ENCODE results near the gene AOPEP.

The AOPEP gene

DNA sequence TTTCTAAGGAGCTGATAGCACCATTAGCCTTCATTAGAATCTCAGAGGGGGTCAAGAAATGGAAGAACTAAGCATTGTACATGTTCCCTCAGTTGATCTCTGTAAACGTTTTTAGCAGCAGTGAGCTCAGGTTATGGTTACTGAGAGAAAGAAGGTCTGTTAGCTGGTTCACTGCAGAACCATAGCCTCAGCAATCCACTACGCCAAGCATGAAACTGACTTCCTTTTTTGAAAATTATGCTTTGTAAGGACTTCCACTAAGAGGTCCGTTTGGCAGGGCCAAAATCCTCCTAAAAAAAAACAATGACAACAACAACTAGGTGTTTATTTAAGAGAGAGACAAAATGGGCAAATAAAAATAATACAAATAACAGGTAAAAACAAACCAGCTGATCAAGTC, 273.3 kb downstream of the AOPEP start:
- H2AFZ ChIP-seq (ENCODE audit: low read depth, low read length): no peak overlapping the region
- H3K79me2 ChIP-seq (ENCODE audit: low read length): no peaks in the 10 kb centered on the region
- no peak overlapping the region for H3K4me2 ChIP-seq (ENCODE audit: low read length)
- no peak overlapping the region for H3K27ac ChIP-seq (ENCODE audit: low read length)
- H3K27me3 ChIP-seq (ENCODE audit: low read depth, low read length): peaks cover 28% of the 10 kb centered on the region
- no peaks in the 10 kb centered on the region for H4K20me1 ChIP-seq (ENCODE audit: insufficient read depth, low read length)
- no peak overlapping the region for H3K9ac ChIP-seq (ENCODE audit: low read length)
- peaks cover 6% of the 10 kb centered on the region for H3K4me1 ChIP-seq (ENCODE audit: low read length)
- H3K9me3 ChIP-seq (ENCODE audit: insufficient read depth, low read length): no peaks in the 10 kb centered on the region
- H3K36me3 ChIP-seq (replicated peaks; ENCODE audit: low read depth, low read length): no peaks in the 10 kb centered on the region
- no peak overlapping the region for H3K4me3 ChIP-seq (ENCODE audit: low read length)
- TF ChIP-seq EZH2phosphoT487 (IDR thresholded peaks at IDR 0.05; ENCODE audit: low read depth) (no peak), CTCF (IDR thresholded peaks at IDR 0.05; ENCODE audit: low read depth, low read length) (no peak)

DNA sequence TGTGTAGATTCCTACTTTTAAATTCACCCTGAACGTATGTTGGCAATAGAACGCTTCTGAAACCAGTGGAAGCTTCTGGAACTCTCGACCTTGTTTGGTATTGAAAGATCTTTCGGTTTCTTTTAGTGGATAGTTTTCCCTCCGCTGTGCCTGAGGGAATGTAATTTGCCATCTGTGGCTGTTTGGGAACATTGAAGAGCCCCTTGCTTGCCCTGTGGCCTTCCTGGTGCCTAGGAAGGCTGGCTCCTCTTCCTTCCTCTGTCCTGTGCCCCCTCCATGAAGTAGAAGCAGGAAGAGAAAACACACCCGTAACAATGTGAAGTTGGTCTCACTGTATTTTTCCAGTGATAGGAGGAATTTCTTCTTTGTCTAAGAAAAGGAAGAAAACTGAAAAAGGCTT, 274.3 kb downstream of the AOPEP start:
- no peaks in the 10 kb centered on the region for H3K79me2 ChIP-seq (ENCODE audit: low read length)
- H3K27me3 ChIP-seq (ENCODE audit: low read depth, low read length): peaks cover 34% of the 10 kb centered on the region
- TF ChIP-seq EZH2phosphoT487 (IDR thresholded peaks at IDR 0.05; ENCODE audit: low read depth): no peak
- no peak for TF ChIP-seq CTCF (IDR thresholded peaks at IDR 0.05; ENCODE audit: low read depth, low read length)
- no peak overlapping the region for H2AFZ ChIP-seq (ENCODE audit: low read depth, low read length)
- H4K20me1 ChIP-seq (ENCODE audit: insufficient read depth, low read length): no peaks in the 10 kb centered on the region
- H3K4me3 ChIP-seq (ENCODE audit: low read length): no peak overlapping the region
- no peaks in the 10 kb centered on the region for H3K9me3 ChIP-seq (ENCODE audit: insufficient read depth, low read length)
- H3K4me1 ChIP-seq (ENCODE audit: low read length): peaks cover 6% of the 10 kb centered on the region
- H3K9ac ChIP-seq (ENCODE audit: low read length): no peak overlapping the region
- no peaks in the 10 kb centered on the region for H3K36me3 ChIP-seq (replicated peaks; ENCODE audit: low read depth, low read length)
- no peak overlapping the region for H3K4me2 ChIP-seq (ENCODE audit: low read length)
- no peak overlapping the region for H3K27ac ChIP-seq (ENCODE audit: low read length)

GRCh38 chr9:95001720-95002119, 275.2 kb downstream of the AOPEP start:
- Histone ChIP-seq H3K9me3 (ENCODE audit: insufficient read depth, low read length) (no peaks in the 10 kb centered on the region), H3K4me3 (ENCODE audit: low read length) (no peak overlapping the region), H4K20me1 (ENCODE audit: insufficient read depth, low read length) (no peaks in the 10 kb centered on the region), H2AFZ (ENCODE audit: low read depth, low read length) (no peak overlapping the region), H3K27me3 (ENCODE audit: low read depth, low read length) (peaks cover 40% of the 10 kb centered on the region), H3K79me2 (ENCODE audit: low read length) (no peaks in the 10 kb centered on the region), H3K4me2 (ENCODE audit: low read length) (no peak overlapping the region), H3K27ac (ENCODE audit: low read length) (no peak overlapping the region), H3K4me1 (ENCODE audit: low read length) (peaks cover 6% of the 10 kb centered on the region), H3K36me3 (replicated peaks; ENCODE audit: low read depth, low read length) (no peaks in the 10 kb centered on the region), H3K9ac (ENCODE audit: low read length) (no peak overlapping the region)
- TF ChIP-seq EZH2phosphoT487 (IDR thresholded peaks at IDR 0.05; ENCODE audit: low read depth) (no peak), CTCF (IDR thresholded peaks at IDR 0.05; ENCODE audit: low read depth, low read length) (no peak)

- Histone ChIP-seq H3K9ac (ENCODE audit: low read length) (peak overlapping the region; percentile 75), H2AFZ (ENCODE audit: low read depth, low read length) (peak overlapping the region; percentile 78; the same call in 1 of the 2 replicates), H3K4me3 (ENCODE audit: low read length) (peak overlapping the region; percentile 86), H3K79me2 (ENCODE audit: low read length) (no peaks in the 10 kb centered on the region), H3K27me3 (ENCODE audit: low read depth, low read length) (peaks cover 40% of the 10 kb centered on the region), H4K20me1 (ENCODE audit: insufficient read depth, low read length) (no peaks in the 10 kb centered on the region), H3K27ac (ENCODE audit: low read length) (no peak overlapping the region), H3K36me3 (replicated peaks; ENCODE audit: low read depth, low read length) (no peaks in the 10 kb centered on the region), H3K9me3 (ENCODE audit: insufficient read depth, low read length) (no peaks in the 10 kb centered on the region), H3K4me1 (ENCODE audit: low read length) (peaks cover 6% of the 10 kb centered on the region), H3K4me2 (ENCODE audit: low read length) (peak overlapping the region; percentile 93)
- TF ChIP-seq CTCF (IDR thresholded peaks at IDR 0.05; ENCODE audit: low read depth, low read length) (no peak), EZH2phosphoT487 (IDR thresholded peaks at IDR 0.05; ENCODE audit: low read depth) (no peak)
Observed at GRCh38 chr9:95003689-95004410, 277.4 kb downstream of the AOPEP start.

Data from OCI-LY3 (cell line).